Lung (tissue), 12 donors: ENCODE data around the gene MAD2L1BP. TPM values are rescaled to one million over a fixed set of nuclear protein-coding genes. Genes with fewer than 3 reads are reported as not detected.

Source experiments
- ATAC-seq: fragments of 200-7000 bp; cut with Tn5 transposase; one replicate; pipeline ENCODE4 v1.9.1; 2020; ENCODE audit warnings: moderate number of reproducible peaks; ENCODE audit not compliant: insufficient read depth, low FRiP score
- DNase-seq, 3 donors: peaks; one replicate each; pipeline ENCODE4 v3.0.0-alpha.2; 2013 to 2017
- H3K27ac ChIP-seq, 2 donors: one replicate each; pipeline ENCODE4 v1.5.1; 2013; ENCODE audit warnings: mild to moderate bottlenecking in 2 of 2, moderate library complexity in 2 of 2, control low read depth in 1 of 2, inconsistent platforms in 1 of 2, low read depth in 1 of 2, low read length in 1 of 2
- H3K27me3 ChIP-seq, 3 donors: one replicate each; pipeline ENCODE4 v1.5.1; 2013; ENCODE audit warnings: low read length in 2 of 3; ENCODE audit not compliant: control insufficient read depth in 3 of 3, insufficient read depth in 3 of 3
- H3K36me3 ChIP-seq, 4 donors: one replicate each; pipeline ENCODE4 v1.5.1; 2013; ENCODE audit warnings: low read length in 4 of 4, mild to moderate bottlenecking in 1 of 4, moderate library complexity in 1 of 4; ENCODE audit not compliant: control insufficient read depth in 4 of 4, insufficient read depth in 4 of 4
- H3K4me1 ChIP-seq, 5 donors: one replicate each; pipeline ENCODE4 v1.5.1; 2013; ENCODE audit warnings: low read length in 5 of 5, mild to moderate bottlenecking in 2 of 5, moderate library complexity in 1 of 5; ENCODE audit not compliant: control insufficient read depth in 5 of 5, insufficient read depth in 5 of 5
- H3K4me3 ChIP-seq: one replicate; pipeline ENCODE4 v1.5.1; 2013; ENCODE audit warnings: mild to moderate bottlenecking, control low read depth, moderate library complexity
- H3K9ac ChIP-seq, 2 donors: one replicate each; pipeline ENCODE4 v1.5.1; 2013; ENCODE audit warnings: low read length in 2 of 2, control low read depth in 1 of 2; ENCODE audit not compliant: insufficient read depth in 1 of 2
- H3K9me3 ChIP-seq, 4 donors: one replicate each; pipeline ENCODE4 v1.5.1; 2013; ENCODE audit warnings: low read length in 3 of 4, mild to moderate bottlenecking in 1 of 4, moderate library complexity in 1 of 4; ENCODE audit not compliant: control insufficient read depth in 4 of 4, insufficient read depth in 3 of 4
- CTCF ChIP-seq: IDR thresholded peaks from 2 replicates; pipeline ENCODE4 v1.5.1; 2012; ENCODE audit warnings: mild to moderate bottlenecking; ENCODE audit errors: control extremely low read depth, extremely low read depth
- WGBS, 2 donors: extraction: QIAGEN DNeasy Blood & Tissue Kit; methylation state at CpG; one replicate each; pipeline ENCODE4 v1.1.7; 2013; 5-methylcytosine and 5-hydroxymethylcytosine counted together
- polyA plus RNA-seq, 2 donors: library from polyadenylated mRNA; stranded (reverse); fragments of 200-250 nt; gene quantifications; one replicate each; pipeline ENCODE4 v1.2.1, GENCODE V29; 2013
- total RNA-seq, 2 donors: library from RNA; depleted of rRNA in 1 of 2; stranded (reverse); fragments of >200 nt in 1 of 2; gene quantifications; one replicate each; pipeline ENCODE4 v1.2.1, GENCODE V29; 2014 to 2021
- donor health status: control.
- donor health status: control.
- donor health status: Bipolar disorder and iron deficiency.
- donor health status: healthy.
- donor health status: DM: yes; HTN: yes; CAD: no.

Gene MAD2L1BP
- total and polyA plus RNA-seq, 4 donors = 14.9 to 29.3 (median 18.8) TPM

- Histone ChIP-seq H3K9me3 (no peaks in the 10 kb centered on the region), H3K9ac (no peak overlapping the region), H3K27ac (no peak overlapping the region), H3K4me1 (peaks cover 2 to 21% (median 11%) of the 10 kb centered on the region in 5 donors), H3K27me3 (no peaks in the 10 kb centered on the region), H3K36me3 (peaks cover 0 to 7% (median 0%) of the 10 kb centered on the region in 4 donors), H3K4me3 (no peak overlapping the region)
- DNase-seq = no peak
- 64 to 78% methylated on average over 2 of the region's 2 CpGs for WGBS, 2 donors
- TF ChIP-seq CTCF = no peak
- ATAC-seq = no peak
Measured at GRCh38 chr6:43689421-43689820, 53.8 kb downstream of the MAD2L1BP start.

Other genes starting within 250 kb of the MAD2L1BP start
- 10 to 100 TPM; 18.7 to 43.3 TPM for gene ABCC10, start 208.3 kb upstream of the MAD2L1BP start, total RNA-seq
- 10 to 100 TPM; 15.7 to 33.6 TPM for gene ABCC10, start 208.3 kb upstream of the MAD2L1BP start, polyA plus RNA-seq
- 1 to 10 TPM; 1.4 to 2.6 TPM for gene DLK2, start 180.3 kb upstream of the MAD2L1BP start, total RNA-seq
- gene DLK2, start 180.3 kb upstream of the MAD2L1BP start, polyA plus RNA-seq = 1 to 10 TPM; 1.1 TPM
- gene TJAP1, start 158.3 kb upstream of the MAD2L1BP start, total RNA-seq = 10 to 100 TPM; 24.1 to 29.5 TPM
- gene TJAP1, start 158.3 kb upstream of the MAD2L1BP start, polyA plus RNA-seq = 10 to 100 TPM; 21.7 to 22.6 TPM
- 1 to 10 TPM; 2.0 to 4.8 TPM for gene LRRC73, start 125.5 kb upstream of the MAD2L1BP start, total RNA-seq
- gene LRRC73, start 125.5 kb upstream of the MAD2L1BP start, polyA plus RNA-seq = 1 to 10 TPM in 1 of 2 donors, under 1 TPM in 1; 0.87 to 1.8 TPM
- gene YIPF3, start 118.9 kb upstream of the MAD2L1BP start, total RNA-seq = 100 to 1,000 TPM in 1 of 2 donors, 10 to 100 TPM in 1; 86.9 to 105 TPM
- gene YIPF3, start 118.9 kb upstream of the MAD2L1BP start, polyA plus RNA-seq = 100 to 1,000 TPM in 1 of 2 donors, 10 to 100 TPM in 1; 81.3 to 119 TPM
- 10 to 100 TPM; 29.0 to 43.7 TPM for gene POLR1C, start 118.8 kb upstream of the MAD2L1BP start, total RNA-seq
- 10 to 100 TPM; 37.4 to 50.7 TPM for gene POLR1C, start 118.8 kb upstream of the MAD2L1BP start, polyA plus RNA-seq
- 10 to 100 TPM; 18.9 to 30.1 TPM for gene XPO5, start 59.8 kb upstream of the MAD2L1BP start, total RNA-seq
- 10 to 100 TPM in 1 of 2 donors, 1 to 10 TPM in 1; 9.3 to 13.8 TPM for gene XPO5, start 59.8 kb upstream of the MAD2L1BP start, polyA plus RNA-seq
- 10 to 100 TPM; 10.1 to 27.3 TPM for gene POLH, start 59.7 kb upstream of the MAD2L1BP start, total RNA-seq
- gene POLH, start 59.7 kb upstream of the MAD2L1BP start, polyA plus RNA-seq = 1 to 10 TPM; 4.0 to 4.8 TPM
- gene GTPBP2, start 6.6 kb upstream of the MAD2L1BP start, total RNA-seq = 10 to 100 TPM; 54.0 to 78.4 TPM
- 10 to 100 TPM; 49.9 to 67.5 TPM for gene GTPBP2, start 6.6 kb upstream of the MAD2L1BP start, polyA plus RNA-seq
- gene RSPH9, start 9.2 kb downstream of the MAD2L1BP start, total RNA-seq = 1 to 10 TPM; 5.4 to 6.4 TPM
- 1 to 10 TPM; 1.7 to 3.8 TPM for gene RSPH9, start 9.2 kb downstream of the MAD2L1BP start, polyA plus RNA-seq
- gene MRPS18A, start 52.0 kb downstream of the MAD2L1BP start, total RNA-seq = 10 to 100 TPM; 36.4 to 37.8 TPM
- gene MRPS18A, start 52.0 kb downstream of the MAD2L1BP start, polyA plus RNA-seq = 10 to 100 TPM; 39.2 to 48.4 TPM
- 100 to 1,000 TPM; 156 to 275 TPM for gene VEGFA, start 134.4 kb downstream of the MAD2L1BP start, total RNA-seq
- 100 to 1,000 TPM in 1 of 2 donors, 10 to 100 TPM in 1; 98.3 to 123 TPM for gene VEGFA, start 134.4 kb downstream of the MAD2L1BP start, polyA plus RNA-seq